Esophagus muscularis mucosa (tissue), 4 donors: ENCODE data around the gene CMTM3. TPM values are rescaled to one million over a fixed set of nuclear protein-coding genes. Genes with fewer than 3 reads are reported as not detected.

Experiments used
- DNase-seq: peaks from one replicate; pipeline ENCODE4 v3.0.0-alpha.2; 2017; ENCODE audit errors: extremely low spot score
- H3K27ac ChIP-seq, 4 donors: fragments of 200-600 bp; sonication (generic); replicated peaks in 1 of 4; 1 replicate in 3 of 4; 2 replicates in 1 of 4; pipeline ENCODE4 v1.5.1; 2016 to 2019; ENCODE audit warnings: mild to moderate bottlenecking in 1 of 4
- H3K27me3 ChIP-seq, 4 donors: fragments of 200-600 bp; sonication (generic); one replicate each; pipeline versions ENCODE4 v1.5.1 to v1.6.0; 2016 to 2019
- H3K36me3 ChIP-seq, 4 donors: fragments of 200-600 bp; sonication (generic); one replicate each; pipeline ENCODE4 v1.5.1; 2016 to 2019
- H3K4me1 ChIP-seq, 4 donors: fragments of 200-600 bp; sonication (generic); one replicate each; pipeline ENCODE4 v1.5.1; 2016 to 2019
- H3K4me3 ChIP-seq, 4 donors: fragments of 200-600 bp; sonication (generic); 1 replicate in 2 of 4; 2 replicates in 2 of 4; pipeline ENCODE4 v1.5.1; 2016 to 2019; ENCODE audit warnings: mild to moderate bottlenecking in 4 of 4, moderate library complexity in 1 of 4
- H3K9me3 ChIP-seq, 4 donors: fragments of 200-600 bp; sonication (generic); 1 replicate in 3 of 4; 2 replicates in 1 of 4; pipeline ENCODE4 v1.5.1; 2016 to 2019
- EP300 ChIP-seq: sonication (generic); formaldehyde crosslinking; IDR thresholded peaks from one replicate; pipeline ENCODE4 v1.6.1; 2017; ENCODE audit warnings: antibody characterized with exemption
- POLR2A ChIP-seq: fragments of 450-650 bp; IDR thresholded peaks from one replicate; pipeline ENCODE4 v1.6.1; 2017; ENCODE audit warnings: antibody characterized with exemption, moderate library complexity, mild to moderate bottlenecking, low read depth
- POLR2AphosphoS5 ChIP-seq, 2 donors: sonication (generic); formaldehyde crosslinking; IDR thresholded peaks; one replicate each; pipeline ENCODE4 v1.6.1; 2017; ENCODE audit warnings: antibody characterized with exemption in 2 of 2
- WGBS: methylation state at CpG from one replicate; pipeline ENCODE4 v1.1.5; 2018; 5-methylcytosine and 5-hydroxymethylcytosine counted together
- intact Hi-C: fragments of 100-400 bp; cut with DNase I; formaldehyde crosslinking; loops from one replicate; pipeline ENCODE4 v1.15.1; 2023
- total RNA-seq, 4 donors: library from RNA; depleted of rRNA; stranded (reverse); fragments of >200 nt; gene quantifications; one replicate each; pipeline versions ENCODE4 v1.1.0 to v1.2.1, GENCODE V29; 2016
- TF ChIP-seq, protein P1 (sequence below), 3 experiments: fragments of 200-600 bp in 2 of 3; fragments of 450-650 bp in 1 of 3; sonication (generic) in 2 of 3; IDR thresholded peaks; one replicate each; pipeline ENCODE4 v1.5.1; 2017 to 2019; ENCODE audit warnings: antibody characterized with exemption in 3 of 3, mild to moderate bottlenecking in 2 of 3, moderate library complexity in 1 of 3

Gene CMTM3
- total RNA-seq, 4 donors from 2014 or later = 13.7 to 24.5 (median 17.3) TPM

DNA sequence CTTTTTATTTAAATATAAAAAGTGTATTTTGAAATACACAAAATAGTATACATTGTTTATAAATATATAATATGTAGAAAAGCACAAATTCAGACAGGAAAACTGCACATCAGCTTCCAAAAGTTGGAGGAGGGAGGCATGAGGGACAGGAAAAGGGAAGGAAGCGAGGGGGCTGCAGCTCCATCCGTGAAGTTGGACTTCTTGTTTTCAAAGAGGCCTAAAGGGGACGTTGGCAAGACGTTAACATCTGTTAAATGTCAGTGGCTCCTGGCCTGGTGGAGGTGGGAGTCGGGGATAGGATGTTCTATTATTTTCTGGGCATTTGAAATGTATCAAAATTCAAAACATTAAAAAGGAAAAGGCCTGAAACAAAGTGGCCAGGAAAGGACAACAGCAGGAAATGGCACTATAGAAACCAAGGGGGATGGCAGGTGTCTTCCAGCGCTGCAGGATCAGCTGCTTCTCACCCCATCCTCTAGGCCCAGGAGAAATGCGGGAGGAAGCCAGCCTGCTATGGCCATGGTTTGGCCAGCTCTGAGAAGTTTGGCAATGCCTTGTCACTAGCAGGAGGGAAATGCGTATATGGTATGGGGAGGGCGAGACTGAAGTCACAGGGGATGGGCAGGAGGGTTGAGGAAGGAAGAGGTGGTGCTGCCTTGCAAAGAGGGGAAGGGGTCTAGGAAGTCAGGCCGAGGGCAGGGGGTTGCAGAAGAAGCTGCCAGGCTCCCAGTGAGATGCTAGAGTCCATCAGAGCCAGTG is 18.8 kb upstream of the CMTM3 start:
- 66% methylated on average over 10 of the region's 10 CpGs for WGBS
- TF ChIP-seq EP300 = no peak
- peak in 1 of 2 donors; percentile 24 for TF ChIP-seq POLR2AphosphoS5 (IDR thresholded peaks at IDR 0.05)
- Histone ChIP-seq H3K9me3 (no peaks in the 10 kb centered on the region), H3K4me1 (peaks cover 0 to 4% (median 0%) of the 10 kb centered on the region in 4 donors), H3K27me3 (no peaks in the 10 kb centered on the region), H3K4me3 (no peak overlapping the region), H3K36me3 (no peaks in the 10 kb centered on the region), H3K27ac (no peak overlapping the region)
- no peak for DNase-seq
- intact Hi-C loops = loop anchor here (5.0 kb wide), 1 partner anchor 103 kb away; no protein-coding TSS in a partner anchor

DNA sequence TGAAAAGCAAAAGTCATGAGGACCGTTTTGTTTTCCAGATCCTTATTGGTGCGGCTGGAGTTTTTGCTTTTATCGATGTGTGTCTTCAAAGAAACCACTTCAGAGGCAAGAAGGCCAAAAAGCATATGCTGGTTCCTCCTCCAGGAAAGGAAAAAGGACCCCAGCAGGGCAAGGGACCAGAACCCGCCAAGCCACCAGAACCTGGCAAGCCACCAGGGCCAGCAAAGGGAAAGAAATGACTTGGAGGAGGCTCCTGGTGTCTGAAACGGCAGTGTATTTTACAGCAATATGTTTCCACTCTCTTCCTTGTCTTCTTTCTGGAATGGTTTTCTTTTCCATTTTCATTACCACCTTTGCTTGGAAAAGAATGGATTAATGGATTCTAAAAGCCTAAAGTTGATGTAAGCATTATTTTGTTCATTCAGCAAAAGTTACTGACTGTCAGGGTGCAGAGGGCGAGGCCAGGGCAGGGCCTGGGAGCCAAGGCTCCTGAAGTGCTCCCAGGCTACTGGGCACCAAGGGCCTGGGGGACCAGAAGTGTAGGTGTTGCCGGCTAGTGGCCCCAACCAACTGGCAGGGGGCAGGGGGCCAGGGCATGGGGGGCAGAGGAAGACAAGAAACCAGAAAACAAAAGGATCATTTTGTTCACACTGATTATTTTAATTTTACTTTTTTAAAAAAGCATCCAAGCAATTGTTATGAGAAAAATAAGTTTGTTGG is 16.5 kb upstream of the CMTM3 start:
- Histone ChIP-seq H3K4me3 (peak overlapping the region in 1 of 4 donors; percentile 18), H3K9me3 (no peaks in the 10 kb centered on the region), H3K36me3 (no peaks in the 10 kb centered on the region), H3K27me3 (no peaks in the 10 kb centered on the region), H3K4me1 (peaks cover 0 to 4% (median 0%) of the 10 kb centered on the region in 4 donors), H3K27ac (no peak overlapping the region)
- no peak for DNase-seq
- TF ChIP-seq EP300 = no peak
- no peak for TF ChIP-seq POLR2AphosphoS5 (IDR thresholded peaks at IDR 0.05)
- TF ChIP-seq POLR2A = no peak
- TF ChIP-seq, protein P1, sequence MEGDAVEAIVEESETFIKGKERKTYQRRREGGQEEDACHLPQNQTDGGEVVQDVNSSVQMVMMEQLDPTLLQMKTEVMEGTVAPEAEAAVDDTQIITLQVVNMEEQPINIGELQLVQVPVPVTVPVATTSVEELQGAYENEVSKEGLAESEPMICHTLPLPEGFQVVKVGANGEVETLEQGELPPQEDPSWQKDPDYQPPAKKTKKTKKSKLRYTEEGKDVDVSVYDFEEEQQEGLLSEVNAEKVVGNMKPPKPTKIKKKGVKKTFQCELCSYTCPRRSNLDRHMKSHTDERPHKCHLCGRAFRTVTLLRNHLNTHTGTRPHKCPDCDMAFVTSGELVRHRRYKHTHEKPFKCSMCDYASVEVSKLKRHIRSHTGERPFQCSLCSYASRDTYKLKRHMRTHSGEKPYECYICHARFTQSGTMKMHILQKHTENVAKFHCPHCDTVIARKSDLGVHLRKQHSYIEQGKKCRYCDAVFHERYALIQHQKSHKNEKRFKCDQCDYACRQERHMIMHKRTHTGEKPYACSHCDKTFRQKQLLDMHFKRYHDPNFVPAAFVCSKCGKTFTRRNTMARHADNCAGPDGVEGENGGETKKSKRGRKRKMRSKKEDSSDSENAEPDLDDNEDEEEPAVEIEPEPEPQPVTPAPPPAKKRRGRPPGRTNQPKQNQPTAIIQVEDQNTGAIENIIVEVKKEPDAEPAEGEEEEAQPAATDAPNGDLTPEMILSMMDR (IDR thresholded peaks at IDR 0.05) = no peak
- intact Hi-C loops = loop anchor here (5.0 kb wide), 1 partner anchor 106 kb away; no protein-coding TSS in a partner anchor
- WGBS = 66% methylated on average over 7 of the region's 7 CpGs

- Histone ChIP-seq H3K9me3 (peaks cover 0 to 3% (median 0%) of the 10 kb centered on the region in 4 donors), H3K27me3 (no peaks in the 10 kb centered on the region), H3K36me3 (no peaks in the 10 kb centered on the region), H3K4me3 (no peak overlapping the region), H3K4me1 (peaks cover 0 to 4% (median 0%) of the 10 kb centered on the region in 4 donors), H3K27ac (no peak overlapping the region)
- DNase-seq = no peak
- TF ChIP-seq POLR2AphosphoS5 (IDR thresholded peaks at IDR 0.05) (no peak), EP300 (no peak), POLR2A (no peak)
- TF ChIP-seq, protein P1 (IDR thresholded peaks at IDR 0.05) = peak; percentile 30 to 51 (median 38)
- 77% methylated on average over 5 of the region's 8 CpGs for WGBS
- intact Hi-C loops = loop anchor here (5.0 kb wide), 1 partner anchor 107 kb away; no protein-coding TSS in a partner anchor
Measured at GRCh38 chr16:66588981-66589713, 15.4 kb upstream of the CMTM3 start.

GRCh38 chr16:66590322-66590721 is 14.2 kb upstream of the CMTM3 start:
- no peak for TF ChIP-seq POLR2AphosphoS5 (IDR thresholded peaks at IDR 0.05)
- TF ChIP-seq POLR2A = no peak
- TF ChIP-seq, protein P1 (IDR thresholded peaks at IDR 0.05) = no peak
- no peak for TF ChIP-seq EP300
- peaks cover 0 to 4% (median 0%) of the 10 kb centered on the region in 4 donors for H3K4me1 ChIP-seq
- H3K36me3 ChIP-seq = no peaks in the 10 kb centered on the region
- intact Hi-C loops = no loop called here
- no peak for DNase-seq
- peaks cover 0 to 4% (median 0%) of the 10 kb centered on the region in 4 donors for H3K9me3 ChIP-seq
- no peak overlapping the region for H3K27ac ChIP-seq
- 80% methylated on average over 8 of the region's 8 CpGs for WGBS
- H3K4me3 ChIP-seq = no peak overlapping the region
- H3K27me3 ChIP-seq = no peaks in the 10 kb centered on the region

DNA sequence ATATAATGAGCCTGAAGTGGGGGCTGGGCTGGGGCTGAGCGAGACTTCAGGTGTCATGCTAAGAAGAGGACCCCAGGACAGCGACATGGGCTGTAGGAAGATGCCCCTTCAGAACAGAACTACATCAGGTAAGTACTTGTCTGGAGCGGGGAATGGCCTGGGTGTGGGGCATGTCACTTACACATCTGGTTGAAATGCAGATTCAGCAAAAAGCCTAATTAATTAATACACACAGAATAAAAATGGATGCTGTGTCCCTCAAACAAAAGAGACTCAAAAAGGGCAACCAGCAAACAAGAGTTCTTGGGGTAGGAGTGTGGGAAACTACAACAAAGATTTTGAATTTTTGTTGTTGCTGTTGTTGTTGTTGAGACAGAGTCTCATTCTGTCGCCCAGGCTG is 13.5 kb upstream of the CMTM3 start:
- no peak overlapping the region for H3K27ac ChIP-seq
- H3K36me3 ChIP-seq = no peaks in the 10 kb centered on the region
- no peaks in the 10 kb centered on the region for H3K27me3 ChIP-seq
- no peak for DNase-seq
- intact Hi-C loops = no loop called here
- peaks cover 0 to 4% (median 0%) of the 10 kb centered on the region in 4 donors for H3K9me3 ChIP-seq
- H3K4me3 ChIP-seq = no peak overlapping the region
- no peaks in the 10 kb centered on the region for H3K4me1 ChIP-seq
- 96% methylated on average over 4 of the region's 4 CpGs for WGBS
- TF ChIP-seq EP300 = no peak
- TF ChIP-seq, protein P1 (IDR thresholded peaks at IDR 0.05) = no peak
- TF ChIP-seq POLR2A = no peak
- TF ChIP-seq POLR2AphosphoS5 (IDR thresholded peaks at IDR 0.05) = no peak
